ENCODE measurements around the gene CDX2.

DNA sequence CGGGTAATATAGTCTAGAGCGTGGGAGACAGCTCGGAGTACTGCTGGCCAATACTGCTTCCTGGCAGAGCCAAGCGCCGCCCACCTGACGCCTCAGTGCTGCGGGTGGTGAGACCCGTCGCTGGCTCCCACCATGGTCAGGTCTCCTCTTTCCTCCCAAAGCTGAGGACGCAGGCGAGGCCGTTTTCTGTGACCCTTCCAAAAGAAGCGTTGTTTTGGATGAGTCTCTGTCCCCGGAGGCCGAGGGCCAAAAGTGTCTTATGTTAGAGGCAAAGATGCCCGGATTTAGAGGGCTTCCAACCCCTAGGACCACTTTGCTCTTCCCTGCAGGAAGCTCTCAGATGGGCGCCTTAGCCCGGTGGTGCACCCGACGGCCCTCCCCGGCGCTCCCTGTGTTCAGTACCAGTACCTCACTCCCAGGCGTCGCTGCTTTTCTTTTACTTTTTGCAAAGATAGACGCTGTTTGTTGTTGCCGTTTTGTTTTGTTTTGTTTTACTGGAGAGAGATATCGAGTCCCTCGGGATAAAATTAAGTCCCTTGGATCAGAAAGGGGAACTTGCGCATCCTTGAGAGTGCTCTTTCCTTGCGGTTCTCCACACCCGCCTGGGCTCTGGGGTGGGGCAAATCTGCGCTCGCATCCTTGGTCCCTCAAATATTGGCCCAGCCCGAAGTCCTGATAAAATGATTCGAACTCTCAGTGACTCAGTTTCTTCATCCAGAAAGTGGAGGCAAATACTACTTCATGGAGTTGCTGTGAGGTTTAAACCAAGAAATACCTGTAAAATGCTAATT lies 42.3 kb downstream of the CDX2 start:
- no peak for TF ChIP-seq POLR2A (IDR thresholded peaks at IDR 0.05; ENCODE audit: low read depth, low read length)
- no peak for TF ChIP-seq POLR2AphosphoS5 (IDR thresholded peaks at IDR 0.05; ENCODE audit: low read depth, low read length)
